ENCODE data around the gene EZR.

EZR gene

GRCh38 chr6:158819213-158819976 is at the start of gene EZR:
TSS of gene EZR (minus strand) at chr6:158819368. CDS start at chr6:158818093, 1,275 bp downstream.
- DNase-seq, result peak; percentile 85

- no peak for DNase-seq
Observed at GRCh38 chr6:158868122-158868480, 48.9 kb upstream of the EZR start.

- DNase-seq, result no peak
Observed at GRCh38 chr6:158867381-158868121, 48.4 kb upstream of the EZR start.

GRCh38 chr6:158865769-158866168 is 46.6 kb upstream of the EZR start:
- DNase-seq, result no peak

- no peak for DNase-seq
Observed at GRCh38 chr6:158863646-158864045, 44.5 kb upstream of the EZR start.

GRCh38 chr6:158861686-158862381 is 42.7 kb upstream of the EZR start:
- DNase-seq, result no peak

GRCh38 chr6:158860279-158860865 is 41.2 kb upstream of the EZR start:
- no peak for DNase-seq

- DNase-seq, result no peak
Observed at GRCh38 chr6:158856261-158856660, 37.1 kb upstream of the EZR start.

GRCh38 chr6:158854214-158855101 is 35.3 kb upstream of the EZR start:
- no peak for DNase-seq

- no peak for DNase-seq
Observed at GRCh38 chr6:158853880-158854213, 34.7 kb upstream of the EZR start.

- peak; percentile 58 for DNase-seq
Observed at GRCh38 chr6:158853072-158853879, 34.1 kb upstream of the EZR start.

- DNase-seq, result no peak
Observed at GRCh38 chr6:158852312-158853071, 33.3 kb upstream of the EZR start.

GRCh38 chr6:158850807-158851115 is 31.6 kb upstream of the EZR start:
- no peak for DNase-seq

GRCh38 chr6:158849899-158850806 is 31.0 kb upstream of the EZR start:
- DNase-seq, result no peak

- no peak for DNase-seq
Observed at GRCh38 chr6:158848490-158848895, 29.3 kb upstream of the EZR start.

GRCh38 chr6:158847786-158848185 is 28.6 kb upstream of the EZR start:
- no peak for DNase-seq

GRCh38 chr6:158847012-158847529 is 27.9 kb upstream of the EZR start:
- DNase-seq, result no peak

GRCh38 chr6:158843751-158844683 is 24.8 kb upstream of the EZR start:
- DNase-seq, result no peak
